K562 treated with DMSO at 1 percent for 24 hours (cell line): ENCODE results near the gene TEX13B. TPM values are rescaled to one million over a fixed set of nuclear protein-coding genes. Genes with fewer than 3 reads are reported as not detected.

Experiments
- total RNA-seq: library from RNA; unstranded; fragments of 300-600 nt; gene quantifications from 2 replicates; pipeline ENCODE4 v1.2.3, GENCODE V29; 2022; ENCODE audit warnings: low read depth; ENCODE audit not compliant: insufficient read depth

Gene TEX13B
- total RNA-seq = not detected in 2 replicates

DNA sequence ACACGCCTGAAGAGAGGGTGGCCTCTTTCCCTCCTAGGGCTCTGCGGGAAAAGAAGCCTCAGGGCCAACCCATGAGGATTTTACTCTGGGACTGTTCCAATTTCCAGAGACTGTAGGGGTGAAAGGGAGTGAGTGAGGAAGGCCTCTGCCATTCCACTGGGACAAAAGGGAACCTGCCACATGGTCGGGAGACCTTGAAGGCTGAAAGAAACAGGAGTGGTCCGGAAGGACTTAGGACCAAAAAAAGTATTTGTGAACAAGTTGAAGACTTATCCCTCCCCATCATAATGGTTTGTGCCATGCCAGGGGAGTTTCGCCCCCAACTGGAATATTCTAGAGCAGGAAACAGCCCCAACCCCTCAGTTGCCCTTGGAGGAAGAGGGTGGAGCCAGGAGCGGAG is at the start of gene TEX13B:
Gene TEX13B (minus strand): TSS at position 15 of the 400 bp plus-strand sequence. CDS start 243 bp downstream, outside the sequence.

Other genes with a start within 250 kb of the TEX13B start
- gene TSC22D3, start 206.6 kb downstream of the TEX13B start, total RNA-seq = 12.3 and 15.0 TPM in 2 replicates
- gene NCBP2L, start 204.6 kb downstream of the TEX13B start, total RNA-seq = not detected in 2 replicates
- not detected in 2 replicates for gene MID2, start 156.5 kb downstream of the TEX13B start, total RNA-seq
- gene VSIG1, start 62.7 kb upstream of the TEX13B start, total RNA-seq = not detected in 2 replicates
- gene PSMD10, start 109.2 kb upstream of the TEX13B start, total RNA-seq = 65.5 and 77.9 TPM in 2 replicates
- gene ATG4A, start 109.4 kb upstream of the TEX13B start, total RNA-seq = 10.4 and 13.3 TPM in 2 replicates